ENCODE measurements around the gene GPATCH2L.
A peak's percentile ranks its signal among the peaks of the same experiment; 100 is the strongest.

The GPATCH2L gene

DNA sequence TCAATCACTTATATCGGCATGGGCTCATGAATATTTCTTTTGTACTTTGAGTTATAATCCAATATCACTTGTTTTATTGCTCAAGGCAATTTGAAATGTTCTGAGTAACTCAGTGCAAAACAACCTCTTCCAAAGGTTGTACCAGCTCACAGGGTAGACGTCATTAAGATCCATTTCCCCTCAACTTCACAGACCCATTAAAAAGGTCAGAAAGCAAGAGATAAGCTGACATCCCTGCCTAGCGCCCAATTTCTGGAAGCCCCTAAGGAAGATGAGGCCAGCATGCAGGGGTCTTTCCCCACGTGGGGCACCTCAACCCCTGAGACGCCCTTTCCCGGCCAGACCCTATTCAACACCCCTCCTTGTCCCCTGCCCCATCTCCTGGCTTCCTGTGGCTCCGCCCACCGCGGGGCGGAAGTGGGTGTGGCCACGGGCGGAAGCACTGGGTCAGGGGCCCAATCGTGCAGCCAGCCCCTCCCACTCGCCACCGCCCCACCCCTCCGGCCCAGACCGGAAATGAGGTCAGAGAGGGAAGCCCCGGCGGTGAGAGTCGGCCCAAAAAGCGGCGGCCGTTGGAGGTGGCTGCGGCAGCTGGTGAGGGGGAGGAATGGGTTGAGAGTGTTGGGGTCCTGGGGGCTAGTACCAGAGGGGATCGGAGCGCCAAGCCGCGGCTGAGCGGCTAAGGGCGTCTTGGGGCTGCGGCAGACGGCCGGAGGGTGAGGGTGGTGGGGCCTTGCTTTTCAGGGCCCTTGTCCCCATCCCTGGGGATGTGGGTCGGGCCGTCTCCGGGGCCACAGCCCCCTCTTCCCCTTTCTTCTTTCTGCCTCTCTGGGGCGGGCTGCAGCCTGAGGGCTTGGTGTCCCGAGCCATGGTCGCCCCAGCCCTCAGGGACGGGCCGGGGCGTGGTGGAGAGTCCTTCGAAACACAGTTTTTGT is at the start of gene GPATCH2L:
Gene GPATCH2L, plus strand, starts transcription at position 525 of the 935 bp plus-strand sequence. CDS start 2,442 bp downstream, outside the sequence.
- DNase-seq = peak; percentile 56 to 72

GRCh38 chr14:76104802-76105355 is 46.8 kb upstream of the GPATCH2L start:
- no peak for DNase-seq

- no peak for DNase-seq
These were observed 45.5 kb upstream of the GPATCH2L start for GRCh38 chr14:76106188-76106587.

GRCh38 chr14:76109087-76109880 is 42.4 kb upstream of the GPATCH2L start:
- no peak for DNase-seq

- no peak for DNase-seq
These were observed 38.7 kb upstream of the GPATCH2L start for GRCh38 chr14:76112889-76113624.

- no peak for DNase-seq
These were observed 38.0 kb upstream of the GPATCH2L start for GRCh38 chr14:76113691-76114090.

- DNase-seq = no peak
These were observed 36.7 kb upstream of the GPATCH2L start for GRCh38 chr14:76115010-76115422.

DNA sequence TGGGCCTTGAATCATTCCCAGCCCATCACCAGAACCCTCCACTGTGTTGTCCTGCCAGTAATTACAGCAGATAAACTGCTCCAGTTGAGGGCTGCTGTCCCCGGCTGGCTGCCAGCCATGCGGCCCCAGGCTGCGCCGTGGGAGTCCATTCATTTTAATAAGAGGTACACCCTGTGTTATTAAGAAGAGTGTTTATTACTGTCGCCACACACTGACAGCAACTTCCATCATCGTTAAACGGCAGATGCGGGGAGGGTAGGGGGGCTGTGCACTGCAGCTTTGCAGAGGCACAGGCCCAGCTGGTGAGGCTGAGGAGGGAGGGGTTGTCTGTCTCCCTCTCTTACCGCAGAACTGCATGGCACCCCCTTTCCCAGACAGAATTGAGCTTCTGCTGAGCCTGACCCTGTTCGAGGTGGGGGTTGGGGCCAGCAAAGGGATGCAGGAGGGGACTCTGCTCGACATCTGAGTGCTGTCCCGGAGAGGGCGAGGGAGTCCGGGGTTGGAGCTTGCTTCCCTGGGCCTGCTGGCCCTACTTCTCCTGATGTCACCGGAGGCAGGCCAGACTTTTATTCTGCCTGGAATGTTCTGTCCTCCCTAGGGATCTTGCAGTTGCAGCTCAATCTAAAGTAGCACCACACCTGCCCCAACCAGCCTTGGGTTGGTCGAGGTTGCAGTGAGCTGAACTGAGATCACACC is 33.8 kb upstream of the GPATCH2L start:
- DNase-seq = no peak

DNA sequence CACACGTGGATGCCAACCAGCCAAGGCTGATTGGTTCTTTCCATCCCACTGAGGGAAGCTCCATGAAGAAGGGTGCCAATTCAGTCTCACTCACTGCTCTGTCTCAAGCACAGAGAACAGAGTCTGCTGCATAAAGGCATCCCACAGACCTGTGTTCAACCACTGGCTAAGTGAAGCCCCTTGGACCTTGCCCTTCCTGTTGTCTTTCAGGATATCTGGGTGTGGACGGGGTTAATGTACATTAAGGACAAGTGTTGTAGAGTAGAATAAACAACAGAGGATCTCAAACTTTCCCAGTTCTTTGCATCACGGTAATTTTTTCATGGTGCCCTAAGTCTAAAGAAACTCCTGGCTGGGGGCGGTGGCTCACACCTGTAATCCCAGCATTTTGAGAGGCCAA is 33.1 kb upstream of the GPATCH2L start:
- DNase-seq = no peak

GRCh38 chr14:76121089-76121748 is 30.5 kb upstream of the GPATCH2L start:
- no peak for DNase-seq

GRCh38 chr14:76123426-76124225 is 28.1 kb upstream of the GPATCH2L start:
- no peak for DNase-seq

- no peak for DNase-seq
These were observed 26.2 kb upstream of the GPATCH2L start for GRCh38 chr14:76125511-76125910.

DNA sequence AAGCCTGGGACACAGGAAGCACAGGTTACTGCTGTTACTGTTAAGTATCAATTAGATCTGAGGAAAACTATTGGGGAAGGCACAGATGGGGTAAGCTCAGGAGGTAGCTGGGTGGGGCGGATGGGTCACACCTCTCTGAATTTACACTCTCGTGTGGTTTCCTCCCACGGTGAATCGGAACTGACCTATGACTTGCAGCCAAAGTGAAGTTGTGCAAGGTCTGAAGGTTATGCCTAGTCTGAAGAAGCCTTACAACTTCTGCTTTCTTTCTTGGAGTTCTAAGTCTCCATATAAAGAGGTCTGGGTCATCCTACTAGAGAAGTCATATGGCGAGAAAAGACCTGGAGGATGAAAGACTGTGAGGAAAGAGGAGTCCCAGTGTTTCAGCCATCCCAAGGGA is 25.6 kb upstream of the GPATCH2L start:
- no peak for DNase-seq

GRCh38 chr14:76129851-76130576 is 21.7 kb upstream of the GPATCH2L start:
- no peak for DNase-seq

DNA sequence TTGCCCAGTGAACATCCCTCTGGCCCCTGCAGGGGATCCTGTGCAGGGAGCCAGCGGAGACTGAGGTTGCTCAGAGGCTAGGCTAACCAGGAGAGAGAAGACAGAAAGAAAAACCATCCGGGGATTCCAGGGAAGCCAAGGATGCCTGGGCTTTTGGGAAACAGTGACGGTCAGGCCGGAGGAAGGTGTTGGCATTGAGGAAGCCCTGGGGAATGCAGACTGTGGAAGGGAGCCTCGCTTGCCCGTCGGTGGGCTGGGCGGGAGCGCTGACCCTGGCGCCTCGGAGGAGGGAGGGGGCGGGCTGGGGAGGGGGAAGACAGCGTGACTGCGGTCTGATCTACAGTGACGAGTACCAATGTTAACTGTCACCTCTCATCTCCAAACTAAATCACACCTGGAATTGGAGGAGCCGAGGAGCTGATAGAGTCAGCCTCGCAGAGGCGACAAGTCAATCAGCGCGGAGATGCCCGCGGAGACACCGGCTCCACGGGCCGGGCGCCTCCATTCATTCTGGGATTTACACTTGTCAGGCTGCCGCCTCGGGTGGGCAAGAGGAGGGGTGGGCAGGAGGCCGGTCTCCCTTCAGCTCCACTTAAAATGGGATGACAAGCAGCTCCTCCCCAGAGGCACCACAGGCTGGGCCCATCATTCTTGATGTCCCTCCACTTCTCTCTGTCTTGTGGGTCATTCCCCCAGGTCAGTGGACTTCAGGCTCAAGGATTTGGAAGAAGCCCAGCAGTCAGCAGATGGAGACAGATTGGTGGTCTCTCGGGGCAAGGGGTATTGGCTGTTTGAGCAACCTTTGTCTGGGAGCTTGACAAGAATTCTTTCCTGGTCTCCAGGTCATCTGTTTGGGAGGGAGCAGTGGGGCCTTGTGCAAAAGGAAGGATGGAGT is 20.4 kb upstream of the GPATCH2L start:
- DNase-seq = no peak

DNA sequence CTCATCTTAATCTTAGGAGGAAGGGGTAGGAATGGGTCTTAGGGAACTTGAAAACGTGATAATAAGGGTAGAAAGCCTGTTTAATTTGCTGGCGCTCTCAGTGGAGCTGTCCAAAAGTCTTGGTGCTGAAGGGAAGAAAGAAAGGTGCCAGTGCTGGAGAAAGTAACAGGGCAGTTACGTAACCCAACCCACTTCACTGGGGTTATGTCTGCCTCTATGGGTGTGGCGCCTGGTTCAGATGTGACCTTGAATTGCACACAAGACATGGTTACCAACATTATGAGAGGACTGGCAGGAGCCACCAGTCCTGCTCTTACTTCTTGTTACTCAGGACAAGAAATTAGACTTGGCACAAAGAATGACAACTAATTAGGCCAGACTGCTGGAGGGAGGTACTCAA is 18.6 kb upstream of the GPATCH2L start:
- no peak for DNase-seq

GRCh38 chr14:76134231-76134630 is 17.5 kb upstream of the GPATCH2L start:
- no peak for DNase-seq

DNA sequence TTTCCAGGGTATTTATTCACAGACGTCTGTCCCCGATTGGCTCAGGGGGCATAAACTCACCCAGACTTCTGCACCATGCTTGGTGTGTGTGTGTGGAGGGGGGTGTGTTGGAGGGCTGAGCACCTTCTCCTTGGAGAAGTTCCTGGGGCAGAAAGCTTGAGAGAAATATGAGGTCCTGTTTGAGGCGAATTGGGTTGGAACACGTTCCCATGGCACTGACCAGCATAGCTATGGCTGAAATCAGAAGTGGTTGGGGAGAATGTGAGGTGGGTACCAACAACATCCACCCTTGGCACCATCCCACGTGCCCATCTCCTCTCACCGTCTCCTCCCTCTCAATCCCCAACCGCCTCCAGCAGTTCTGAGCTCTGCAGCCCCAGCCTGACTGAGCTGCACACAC is 16.0 kb upstream of the GPATCH2L start:
- DNase-seq = no peak

All from cerebellar nuclear complex (tissue), 1 donor.